NOMO-1 (cell line): Measurements from ENCODE around the gene PELI2.

Experiments
- DNase-seq, 2 experiments: peaks; one replicate each; lab custom pipeline; 2025; ENCODE audit not compliant: unreplicated experiment in 2 of 2; lab: John Stamatoyannopoulos, UW

PELI2 gene

DNA sequence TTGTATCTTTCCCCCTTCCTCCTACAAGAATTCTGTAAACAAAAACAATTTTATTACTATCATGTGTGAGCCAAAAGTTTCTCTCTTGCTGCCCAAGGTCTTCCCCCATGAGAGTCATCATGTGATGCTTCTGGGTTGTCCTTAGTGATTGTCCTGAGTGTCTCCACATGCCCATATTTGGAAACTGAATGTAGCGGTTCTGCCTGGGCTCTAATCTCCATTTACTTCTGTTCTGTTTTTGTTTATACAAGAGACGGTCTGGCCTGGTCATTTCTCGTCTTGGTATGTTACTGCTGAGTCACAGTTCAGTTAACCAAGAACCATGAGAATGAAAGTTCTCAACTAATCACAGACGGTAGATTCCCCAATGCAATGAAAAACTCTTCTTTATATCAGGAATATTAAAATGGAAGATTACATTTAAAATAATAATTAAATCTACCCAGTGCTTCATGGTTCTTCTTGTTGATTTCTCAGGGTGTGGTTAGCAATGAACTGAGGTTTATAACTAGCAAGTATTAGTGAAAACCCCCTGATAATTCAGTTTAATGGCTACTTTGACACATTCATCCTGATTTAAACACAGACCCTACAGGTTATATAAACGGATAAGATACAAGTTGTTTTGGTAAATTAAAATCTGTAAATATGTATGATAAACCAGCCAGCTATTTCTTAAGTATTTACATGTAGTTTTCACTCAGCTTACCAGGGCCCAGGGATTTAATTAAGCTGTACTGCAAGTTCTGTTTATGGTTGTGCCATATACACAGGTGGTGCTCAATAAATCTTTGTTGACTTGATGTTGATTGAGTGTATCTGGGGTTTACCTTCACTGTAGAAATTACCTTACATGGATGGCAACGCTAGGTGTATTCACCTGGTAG, 81.1 kb downstream of the PELI2 start:
- peak; percentile 27 to 37 for DNase-seq

DNA sequence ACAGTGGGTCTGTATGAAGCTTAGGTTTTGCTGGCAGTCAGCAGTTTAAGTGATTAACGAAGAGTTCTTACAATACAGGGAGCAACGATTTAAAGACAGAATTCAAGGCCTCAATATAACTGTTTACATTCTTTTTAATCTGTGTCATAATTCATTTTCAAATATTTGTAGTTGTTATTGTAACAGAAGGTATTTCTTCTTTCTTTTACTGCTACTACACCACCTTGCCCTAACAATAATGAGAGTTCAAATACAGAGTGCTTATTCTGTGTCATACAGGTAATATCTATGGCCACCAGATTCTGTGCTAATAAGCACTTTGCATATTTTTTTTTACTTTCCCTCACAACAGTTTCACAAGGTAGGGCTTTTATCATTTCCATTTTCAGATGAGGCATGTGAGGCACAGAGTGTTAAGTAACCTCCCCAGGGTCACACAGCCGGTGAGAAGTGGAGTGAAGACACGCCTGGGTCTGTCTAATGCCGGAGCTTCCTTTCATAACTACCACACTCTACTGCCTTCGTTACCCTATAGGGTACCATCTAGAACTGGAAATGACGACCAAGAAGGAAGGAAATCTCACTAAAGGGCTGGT, 81.9 kb downstream of the PELI2 start:
- DNase-seq, result no peak

DNA sequence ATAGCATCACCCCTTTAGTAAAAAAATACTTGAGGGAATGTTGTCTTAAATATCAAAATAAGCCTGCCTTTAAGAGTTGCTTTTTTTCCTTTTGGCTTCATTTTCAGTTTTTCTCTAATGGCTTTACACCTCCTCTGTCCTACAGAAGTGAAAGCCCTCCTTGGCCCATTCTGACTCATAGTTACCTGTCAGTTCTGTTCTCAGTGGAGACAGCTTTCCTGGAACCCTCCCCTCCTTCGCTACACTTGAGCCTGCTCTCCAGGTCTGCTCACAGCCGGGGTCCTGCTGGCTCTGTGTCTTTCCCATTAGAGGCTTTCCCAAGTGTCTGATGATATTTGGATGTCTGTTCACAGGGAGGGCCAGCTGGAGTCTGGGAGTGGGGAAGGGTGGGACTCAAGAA, 84.0 kb downstream of the PELI2 start:
- no peak for DNase-seq

DNA sequence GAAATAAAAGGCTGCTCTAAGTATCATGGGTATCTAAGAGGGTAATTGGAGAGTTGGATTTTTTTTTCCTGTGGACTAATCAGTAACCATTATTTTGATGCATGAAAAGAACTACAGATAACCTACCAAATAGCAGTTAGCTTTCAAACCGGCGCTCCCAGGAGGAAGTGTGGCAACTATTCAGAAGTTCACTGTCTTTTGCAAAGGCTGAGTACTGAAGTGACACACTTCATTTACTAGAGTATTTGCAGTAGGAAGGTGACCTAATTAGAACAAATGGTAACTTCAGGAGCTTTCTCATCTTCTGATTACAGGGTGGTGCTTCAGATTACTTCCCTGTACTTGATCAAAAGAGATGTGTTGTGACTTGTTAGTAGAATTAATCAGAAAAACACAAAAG, 87.7 kb downstream of the PELI2 start:
- peak; percentile 53 to 79 for DNase-seq

DNA sequence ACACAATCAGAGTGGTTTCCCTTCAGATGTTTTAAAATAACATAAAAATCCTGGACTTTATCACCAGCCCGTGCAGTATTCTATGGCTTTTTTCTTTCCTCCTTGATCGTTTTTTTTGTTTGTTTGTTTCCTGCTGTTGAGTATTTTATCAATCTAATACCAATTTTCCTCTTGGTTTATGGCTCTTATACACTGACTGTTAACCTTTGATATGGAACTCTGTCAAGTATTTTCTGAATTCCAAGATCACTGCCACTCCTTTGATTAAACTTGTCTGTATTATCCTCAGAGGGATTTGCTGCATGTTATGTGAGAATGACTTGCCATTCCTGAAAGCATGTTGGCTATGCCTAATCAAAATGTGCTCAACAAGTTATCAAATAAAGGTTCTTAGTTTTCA, 88.4 kb downstream of the PELI2 start:
- DNase-seq, result no peak

DNA sequence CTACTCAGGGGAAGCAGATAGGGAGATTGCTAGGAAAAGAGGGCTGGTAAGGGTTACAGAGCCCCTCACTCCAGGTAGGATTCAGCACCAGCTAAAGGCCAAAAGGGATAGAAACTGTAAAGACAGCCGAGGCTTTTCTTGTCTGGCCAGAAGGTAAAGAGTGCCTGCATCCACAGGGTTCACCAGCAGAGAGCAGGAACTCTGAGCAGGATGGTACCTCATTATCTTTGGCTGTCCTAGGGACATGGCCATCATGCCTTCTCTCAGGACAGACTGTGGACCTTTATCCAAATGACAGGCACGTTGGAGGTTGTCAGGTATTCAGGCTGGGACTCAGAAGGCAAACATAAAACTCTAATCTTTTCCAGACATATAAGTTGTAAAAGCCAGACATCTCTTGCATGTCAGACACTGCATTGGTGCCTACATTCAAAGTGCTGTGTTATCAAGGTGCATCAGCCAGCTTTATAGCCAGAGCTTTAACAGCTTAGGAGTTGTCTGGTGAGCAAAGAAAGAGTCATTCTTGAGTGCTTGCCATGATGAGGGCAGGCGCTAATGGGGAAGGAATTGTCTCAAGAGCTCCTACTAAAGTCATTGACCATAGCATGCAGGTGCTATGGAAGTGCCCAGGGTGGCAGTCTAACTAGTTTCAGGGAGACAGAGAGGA, 89.5 kb downstream of the PELI2 start:
- no peak for DNase-seq

DNA sequence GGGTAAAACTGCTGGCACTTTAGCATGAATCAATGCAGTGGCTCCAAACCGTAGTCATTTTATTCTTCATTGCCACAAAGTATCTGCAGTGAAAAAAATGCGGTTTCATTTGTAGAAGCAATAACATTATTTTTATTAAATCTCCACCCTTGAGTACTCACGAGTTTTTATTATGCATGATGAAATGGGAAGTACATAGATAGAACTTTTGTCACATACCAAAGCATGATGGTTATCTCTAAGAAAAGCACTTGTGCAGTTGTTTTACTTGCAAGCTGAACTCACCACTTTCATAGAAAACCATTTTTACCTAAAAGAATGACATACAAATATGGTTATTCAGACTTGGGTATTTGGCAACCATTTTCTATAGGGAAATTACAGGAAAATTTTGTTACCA, 90.3 kb downstream of the PELI2 start:
- DNase-seq, result peak in 1 of 2 experiments; percentile 7

DNA sequence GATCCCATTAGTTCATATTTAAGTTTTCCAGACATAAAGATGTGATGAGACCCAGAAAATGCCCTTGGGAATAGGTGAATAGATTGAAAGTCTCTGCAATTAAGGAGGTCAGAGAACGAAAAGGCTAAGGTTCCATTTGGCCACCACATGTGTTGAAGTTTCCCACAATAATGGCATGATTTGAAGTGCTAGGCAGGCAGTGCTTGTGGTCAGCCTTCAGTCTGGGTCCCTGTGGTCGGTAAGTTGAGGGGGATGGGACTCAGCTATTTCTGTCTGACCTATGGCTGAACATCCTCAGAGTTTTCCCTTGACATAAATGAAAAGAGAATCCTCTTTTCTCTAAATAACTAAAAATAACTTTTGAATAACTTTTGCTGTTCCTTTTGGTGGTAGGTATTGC, 92.4 kb downstream of the PELI2 start:
- DNase-seq, result no peak

DNA sequence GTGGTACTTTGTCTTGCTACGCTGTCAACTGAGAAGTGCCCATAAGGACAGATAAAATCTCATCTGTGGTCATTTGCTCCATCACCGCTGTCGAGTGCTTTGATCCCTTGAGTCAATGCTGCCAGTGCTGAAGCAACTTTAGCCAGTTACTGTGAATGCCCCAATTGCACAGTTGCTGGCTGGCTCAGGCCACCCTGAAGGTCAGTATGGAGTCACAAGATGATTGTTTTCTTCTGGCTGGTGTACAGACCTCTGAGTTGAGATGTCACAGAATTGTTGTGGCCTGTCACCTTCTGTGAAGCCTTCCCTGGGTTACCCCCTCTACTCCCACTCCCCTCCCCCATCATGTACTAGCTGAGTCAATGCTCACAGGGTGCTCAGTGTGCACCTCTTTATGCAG, 92.9 kb downstream of the PELI2 start:
- no peak for DNase-seq

DNA sequence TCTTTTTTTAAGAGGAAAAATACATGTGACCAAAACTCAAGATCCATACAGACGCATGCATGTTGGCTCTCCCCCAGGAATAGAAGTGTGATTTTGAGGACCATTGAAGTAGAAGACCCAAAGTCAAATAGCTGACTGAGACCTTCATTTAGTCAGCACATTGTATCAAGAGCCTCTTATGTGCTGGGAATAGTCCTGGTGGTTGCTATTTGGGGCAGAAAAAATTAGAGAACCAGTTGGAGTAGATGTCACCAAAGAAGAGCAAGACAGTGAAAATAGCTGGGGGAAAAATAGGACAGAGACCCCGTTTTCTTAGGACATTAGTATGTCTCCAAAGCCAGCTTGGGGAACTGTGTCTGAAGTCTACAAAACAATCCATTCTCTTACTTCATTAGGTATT, 93.6 kb downstream of the PELI2 start:
- DNase-seq, result no peak

DNA sequence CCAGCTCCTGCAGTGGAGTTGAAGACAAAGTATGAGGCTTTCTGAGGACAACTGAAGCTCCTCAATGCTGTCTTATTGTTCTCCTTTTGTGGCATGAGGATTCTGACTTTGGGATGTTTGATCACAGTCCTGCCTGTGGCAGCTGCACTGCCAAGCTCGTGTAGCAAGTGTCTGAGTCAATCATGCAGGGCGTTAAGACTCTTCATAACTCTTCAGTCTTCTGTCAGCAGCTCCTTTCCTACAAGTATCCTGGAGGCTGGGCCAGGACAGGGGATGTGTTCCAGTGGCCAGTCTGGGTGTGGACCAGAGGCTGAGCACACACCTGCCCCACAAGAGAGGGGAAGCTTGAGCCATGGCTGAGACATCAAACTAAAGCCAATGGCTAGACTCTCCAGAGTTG, 94.3 kb downstream of the PELI2 start:
- no peak for DNase-seq

DNA sequence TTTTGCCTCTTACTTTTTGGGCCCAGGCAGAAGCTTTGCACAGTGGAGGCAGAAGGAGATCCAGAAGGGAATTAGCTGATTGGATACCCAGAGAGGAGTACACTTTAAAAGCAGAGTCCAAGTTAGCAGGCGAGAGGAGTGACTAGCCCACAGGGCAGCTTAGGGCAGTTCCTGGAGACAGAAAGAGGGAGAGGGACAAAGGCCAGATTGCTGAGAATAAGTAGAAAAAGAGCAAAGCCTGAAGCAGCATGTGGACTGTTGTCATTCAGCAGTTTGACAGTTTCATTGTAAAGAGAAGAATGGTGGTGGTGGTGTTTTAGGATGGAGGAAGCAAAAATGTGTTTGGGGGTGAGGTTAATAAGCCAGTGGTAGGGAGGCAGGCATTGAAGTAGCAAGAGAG, 95.1 kb downstream of the PELI2 start:
- DNase-seq, result no peak

DNA sequence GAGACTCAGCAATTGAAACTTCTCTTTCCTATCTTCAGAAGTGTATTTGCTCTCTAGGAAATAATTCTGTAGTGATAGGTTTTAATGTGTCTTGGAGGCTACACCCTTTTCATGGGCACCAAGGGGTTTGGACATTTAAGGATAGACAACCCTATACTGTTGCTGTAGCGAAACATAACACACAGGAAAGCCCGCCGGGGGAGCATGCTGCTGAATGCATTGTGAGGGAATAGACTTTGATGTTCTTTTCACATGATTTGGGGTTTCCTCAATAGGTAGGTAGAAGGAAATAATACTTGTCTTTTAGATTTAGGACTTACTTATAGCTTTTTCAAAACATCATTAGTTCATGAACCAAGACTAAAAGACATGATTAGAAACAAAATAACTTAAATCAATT, 97.0 kb downstream of the PELI2 start:
- no peak for DNase-seq

DNA sequence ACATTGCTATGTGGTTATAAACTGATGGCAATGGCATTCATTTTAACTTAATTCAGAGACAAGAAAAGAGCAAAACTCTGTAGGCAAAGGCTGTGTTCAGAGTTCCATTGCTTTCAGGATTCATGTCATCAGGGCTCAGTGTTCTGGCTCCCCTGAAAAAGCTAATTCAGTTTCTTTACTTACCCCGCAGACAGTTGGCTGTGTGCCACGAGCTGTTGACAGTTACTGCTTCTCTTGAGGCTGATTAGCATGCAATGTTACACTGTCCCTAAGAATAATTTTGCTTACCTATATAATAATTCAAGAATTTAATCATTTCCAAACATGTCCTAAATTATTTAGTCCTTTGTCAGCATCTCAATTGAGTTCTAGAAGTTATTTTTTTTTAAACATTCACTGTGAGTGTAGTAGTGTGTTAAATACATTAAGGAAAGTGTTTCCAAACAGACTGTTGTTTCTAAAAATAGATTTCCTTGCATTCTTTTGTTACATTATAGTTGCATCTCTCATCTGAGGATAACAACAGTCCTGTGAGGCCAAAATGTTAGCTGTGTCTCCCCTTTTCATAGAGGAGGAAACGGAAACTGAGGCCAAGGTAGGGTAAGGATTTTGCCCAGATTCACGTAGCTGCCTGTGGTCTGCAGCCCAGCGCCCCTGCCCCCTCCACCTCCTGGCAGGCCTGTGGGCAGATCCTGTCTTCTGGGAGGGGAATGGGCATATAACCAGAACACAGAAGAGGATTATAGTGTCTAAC, 98.6 kb downstream of the PELI2 start:
- DNase-seq, result peak; percentile 53 to 55

DNA sequence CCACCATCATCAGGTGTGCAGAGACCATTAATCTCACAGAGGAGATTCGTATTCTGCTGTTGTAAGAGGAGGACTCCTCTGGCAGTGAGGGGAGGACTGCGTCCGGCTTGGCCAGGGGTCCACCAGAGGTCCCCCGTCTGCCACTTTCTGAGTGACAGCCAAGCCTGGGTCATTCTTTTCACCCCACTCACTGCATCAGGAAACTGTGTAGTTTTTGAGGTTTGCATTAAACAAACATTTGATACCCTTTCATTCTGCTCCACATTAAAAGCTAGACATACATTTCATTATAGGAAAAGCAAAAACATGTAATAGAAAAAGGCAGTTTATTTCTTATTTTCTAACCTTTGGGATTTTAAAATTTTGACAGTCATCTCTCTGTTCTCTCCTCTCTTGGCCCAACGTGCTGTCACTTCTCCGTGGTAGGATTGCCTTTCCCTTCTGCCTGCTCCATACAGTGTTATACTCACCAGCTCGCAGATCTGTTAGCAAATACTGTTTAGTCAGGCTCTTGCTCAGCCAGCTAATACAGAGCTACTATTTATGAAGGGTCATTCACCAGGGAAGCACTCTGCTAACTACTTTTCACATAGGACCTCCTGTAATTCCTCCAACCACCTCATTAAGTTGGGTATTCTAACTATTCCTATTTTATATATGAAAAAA, 99.3 kb downstream of the PELI2 start:
- DNase-seq, result no peak

DNA sequence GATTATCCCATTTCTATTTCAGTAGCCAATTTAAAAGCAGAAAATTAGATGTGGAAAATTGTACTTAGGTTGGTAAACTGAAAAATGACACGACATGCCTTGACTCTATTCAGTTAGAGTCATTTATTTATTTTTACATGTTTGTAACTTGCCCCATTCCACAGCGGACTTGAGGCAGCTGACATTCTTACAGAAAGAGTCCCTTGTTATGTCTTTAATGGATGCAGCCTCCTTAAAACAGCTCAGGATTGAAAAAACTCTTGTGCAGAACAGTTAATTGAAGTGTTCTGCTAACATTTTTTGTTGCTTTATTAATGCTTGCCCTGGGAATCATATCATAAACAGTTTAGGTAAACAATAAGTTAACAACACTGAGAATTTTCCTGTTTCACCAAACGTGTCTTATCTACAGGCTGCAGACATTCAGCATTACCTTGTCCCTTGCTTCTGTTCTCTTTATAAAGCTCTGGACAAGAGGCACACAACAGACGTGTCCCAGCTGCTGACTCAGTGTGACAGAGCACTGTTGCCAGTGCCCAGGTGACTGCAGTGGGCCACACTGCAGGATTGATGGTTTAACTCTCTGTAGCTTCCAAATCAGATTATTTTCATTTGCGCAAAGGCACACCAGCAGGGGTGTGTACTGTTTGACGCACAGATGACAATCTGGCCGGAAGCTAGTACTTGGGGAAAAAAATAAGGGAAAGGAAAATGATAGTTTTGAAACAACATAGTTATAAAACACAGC, 101.6 kb downstream of the PELI2 start:
- no peak for DNase-seq

DNA sequence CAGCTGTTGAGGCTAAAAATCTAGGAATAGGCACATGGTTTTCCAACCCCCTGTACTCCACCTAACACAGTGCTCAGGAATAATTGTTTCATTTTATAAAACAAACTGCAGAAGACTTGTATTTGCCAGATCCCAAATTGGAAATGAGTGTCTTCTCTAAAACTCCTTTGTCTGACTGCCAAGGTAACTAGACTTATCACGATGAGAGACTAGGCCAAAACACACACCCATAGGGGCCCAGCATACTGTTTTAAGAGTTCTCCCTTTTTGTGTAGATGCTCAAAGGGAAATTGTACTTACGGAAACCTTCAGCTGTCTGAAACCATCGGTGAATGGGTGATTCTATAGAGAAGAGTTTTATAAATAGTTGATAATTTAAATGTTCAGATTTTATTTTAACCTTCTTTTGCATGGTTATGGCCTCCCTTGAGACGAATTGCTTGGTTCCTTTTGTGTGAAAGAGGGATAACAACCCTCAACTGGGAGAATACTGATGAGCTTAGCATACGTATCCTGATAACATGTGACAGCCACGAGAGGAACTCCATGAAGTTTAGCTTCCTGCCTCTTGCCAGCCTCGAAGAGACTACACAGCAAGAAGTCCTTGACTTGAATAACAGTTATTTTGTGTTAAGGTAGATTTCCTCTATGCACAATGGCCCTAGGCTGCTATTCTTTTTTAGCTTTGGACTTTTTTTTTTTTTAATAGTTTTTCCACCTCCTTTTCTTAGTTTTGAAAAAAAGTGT, 103.3 kb downstream of the PELI2 start:
- no peak for DNase-seq

DNA sequence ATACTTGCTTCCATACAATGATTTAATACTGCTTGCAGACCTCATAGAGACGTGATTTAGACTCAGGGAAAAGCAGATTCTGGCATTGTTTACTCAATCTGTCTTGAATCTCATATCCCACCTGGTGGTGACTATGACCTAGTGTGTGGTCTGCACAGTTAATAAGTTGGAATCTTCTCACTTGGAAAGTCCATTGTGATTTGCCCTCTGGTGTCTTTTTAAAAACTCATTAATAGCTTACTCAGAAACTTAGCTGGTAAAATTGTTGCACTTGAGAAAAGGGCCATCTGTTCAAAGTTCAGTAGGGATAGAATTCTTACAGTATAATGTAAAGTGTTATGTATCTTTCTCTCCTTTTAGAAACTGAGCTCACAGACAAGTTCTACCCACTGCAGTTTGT, 106.0 kb downstream of the PELI2 start:
- no peak for DNase-seq
